Neural progenitor cell (in vitro differentiated cells): Measurements from ENCODE around the gene ADH4. TPM values are rescaled to one million over a fixed set of nuclear protein-coding genes. Genes with fewer than 3 reads are reported as not detected.

Experiments used
- DNase-seq: peaks from one replicate; pipeline ENCODE4 v3.0.0-alpha.2; 2016; ENCODE audit warnings: low spot score
- H2AFZ ChIP-seq: fragments of 200-600 bp; sonication (generic); replicated peaks from 2 replicates; pipeline ENCODE4 v1.6.1; 2016; ENCODE audit warnings: antibody characterized with exemption
- H3F3A ChIP-seq: fragments of 200-600 bp; sonication (generic); 2 replicates; pipeline ENCODE4 v1.6.1; 2016; ENCODE audit warnings: antibody characterized with exemption, low read depth
- H3K27ac ChIP-seq: fragments of 200-600 bp; sonication (generic); 2 replicates; pipeline ENCODE4 v1.5.1; 2016; ENCODE audit warnings: mild to moderate bottlenecking
- H3K27me3 ChIP-seq: fragments of 200-600 bp; sonication (generic); 2 replicates; pipeline ENCODE4 v1.6.1; 2016; ENCODE audit warnings: mild to moderate bottlenecking, moderate library complexity
- H3K36me3 ChIP-seq: fragments of 200-600 bp; sonication (generic); 2 replicates; pipeline ENCODE4 v1.5.1; 2016
- H3K4me1 ChIP-seq: fragments of 200-600 bp; sonication (generic); 2 replicates; pipeline ENCODE4 v1.6.1; 2016; ENCODE audit warnings: mixed run types
- H3K4me2 ChIP-seq: fragments of 200-600 bp; sonication (generic); 2 replicates; pipeline ENCODE4 v1.6.1; 2016
- H3K4me3 ChIP-seq: fragments of 200-600 bp; sonication (generic); 2 replicates; pipeline ENCODE4 v1.5.1; 2016
- H3K79me2 ChIP-seq: fragments of 200-600 bp; sonication (generic); 2 replicates; pipeline ENCODE4 v1.6.1; 2016; ENCODE audit warnings: low read depth
- H3K9ac ChIP-seq: fragments of 200-600 bp; sonication (generic); 2 replicates; pipeline ENCODE4 v1.6.1; 2016
- H3K9me3 ChIP-seq: fragments of 200-600 bp; sonication (generic); 2 replicates; pipeline ENCODE4 v1.5.1; 2016; ENCODE audit warnings: low read depth
- H4K20me1 ChIP-seq: fragments of 200-600 bp; sonication (generic); 2 replicates; pipeline ENCODE4 v1.6.1; 2016; ENCODE audit warnings: low read depth
- H3K27ac Mint-ChIP-seq: 3 replicates; pipeline ENCODE4 v1.8.0; 2021; ENCODE audit warnings: mixed read lengths
- H3K27me3 Mint-ChIP-seq: 2 replicates; pipeline ENCODE4 v1.8.0; 2022; ENCODE audit warnings: low read depth, mild to moderate bottlenecking, inconsistent platforms, moderate library complexity, mixed read lengths; ENCODE audit not compliant: insufficient read depth
- H3K36me3 Mint-ChIP-seq: 3 replicates; pipeline ENCODE4 v1.8.0; 2021; ENCODE audit warnings: mixed read lengths
- H3K4me1 Mint-ChIP-seq: 3 replicates; pipeline ENCODE4 v1.8.0; 2021; ENCODE audit warnings: mixed read lengths
- H3K4me3 Mint-ChIP-seq: 3 replicates; pipeline ENCODE4 v1.8.0; 2021; ENCODE audit warnings: mild to moderate bottlenecking, moderate library complexity, mixed read lengths
- H3K9me3 Mint-ChIP-seq: 3 replicates; pipeline ENCODE4 v1.8.0; 2020; ENCODE audit warnings: mixed read lengths
- CTCF ChIP-seq: fragments of 200-600 bp; sonication (generic); IDR thresholded peaks from 2 replicates; pipeline ENCODE4 v1.5.1; 2017; ENCODE audit warnings: antibody characterized with exemption, mild to moderate bottlenecking
- EZH2 ChIP-seq: fragments of 200-600 bp; sonication (generic); IDR thresholded peaks from 2 replicates; pipeline ENCODE4 v1.6.1; 2017; ENCODE audit warnings: antibody characterized with exemption, mild to moderate bottlenecking, moderate library complexity
- EZH2phosphoT487 ChIP-seq: fragments of 200-600 bp; sonication (generic); IDR thresholded peaks from 2 replicates; pipeline ENCODE4 v1.6.1; 2017; ENCODE audit warnings: antibody characterized with exemption
- total RNA-seq: library from RNA; depleted of rRNA; stranded (reverse); fragments of >200 nt; gene quantifications from 2 replicates; pipeline ENCODE4 v1.2.3, GENCODE V29; 2015; ENCODE audit warnings: low replicate concordance

The ADH4 gene
- total RNA-seq, 1 donor from 2014 or later: not detected

- TF ChIP-seq EZH2phosphoT487 (no peak), EZH2 (no peak)
- H4K20me1 ChIP-seq: peaks cover 44% of the 10 kb centered on the region
- H3K36me3 Mint-ChIP-seq: peaks cover 43% of the 10 kb centered on the region
These were observed 64.3 kb downstream of the ADH4 start for GRCh38 chr4:99079625-99080295.

GRCh38 chr4:99078931-99079624, 65.0 kb downstream of the ADH4 start:
- no peak overlapping the region for H2AFZ ChIP-seq
- Mint-ChIP-seq H3K4me1 (no peaks in the 10 kb centered on the region), H3K36me3 (peaks cover 43% of the 10 kb centered on the region), H3K27me3 (no peaks in the 10 kb centered on the region), H3K9me3 (no peaks in the 10 kb centered on the region), H3K27ac (no peak overlapping the region), H3K4me3 (no peak overlapping the region)
- H3K9me3 ChIP-seq: no peaks in the 10 kb centered on the region
- no peaks in the 10 kb centered on the region for H3K27me3 ChIP-seq
- H3K4me3 ChIP-seq: no peak overlapping the region
- H3K27ac ChIP-seq: no peak overlapping the region
- no peak overlapping the region for H3K4me2 ChIP-seq
- no peak overlapping the region for H3K9ac ChIP-seq
- peaks cover 44% of the 10 kb centered on the region for H4K20me1 ChIP-seq
- H3F3A ChIP-seq: peaks cover 1% of the 10 kb centered on the region
- no peaks in the 10 kb centered on the region for H3K4me1 ChIP-seq
- peaks cover 45% of the 10 kb centered on the region for H3K36me3 ChIP-seq
- peaks cover 47% of the 10 kb centered on the region for H3K79me2 ChIP-seq
- TF ChIP-seq CTCF: no peak
- no peak for TF ChIP-seq EZH2
- TF ChIP-seq EZH2phosphoT487: no peak
- no peak for DNase-seq

More at GRCh38 chr4:99079625-99080295, 64.3 kb downstream of the ADH4 start:
- Mint-ChIP-seq H3K9me3 (no peaks in the 10 kb centered on the region), H3K4me1 (no peaks in the 10 kb centered on the region), H3K27me3 (no peaks in the 10 kb centered on the region), H3K27ac (no peak overlapping the region), H3K4me3 (no peak overlapping the region)
- H3K27me3 ChIP-seq: no peaks in the 10 kb centered on the region
- peaks cover 53% of the 10 kb centered on the region for H3K79me2 ChIP-seq
- H3K27ac ChIP-seq: no peak overlapping the region
- no peaks in the 10 kb centered on the region for H3K9me3 ChIP-seq
- H2AFZ ChIP-seq: no peak overlapping the region
- H3K4me2 ChIP-seq: no peak overlapping the region
- H3K4me3 ChIP-seq: no peak overlapping the region
- no peak for DNase-seq
- no peaks in the 10 kb centered on the region for H3F3A ChIP-seq
- H3K9ac ChIP-seq: no peak overlapping the region
- peaks cover 51% of the 10 kb centered on the region for H3K36me3 ChIP-seq
- H3K4me1 ChIP-seq: no peaks in the 10 kb centered on the region

GRCh38 chr4:99078336-99078735, 65.8 kb downstream of the ADH4 start:
- Histone ChIP-seq H3K36me3 (peaks cover 50% of the 10 kb centered on the region), H4K20me1 (peaks cover 44% of the 10 kb centered on the region), H3K27ac (no peak overlapping the region), H3K4me1 (no peaks in the 10 kb centered on the region), H3K79me2 (peaks cover 41% of the 10 kb centered on the region), H2AFZ (no peak overlapping the region), H3K9me3 (no peaks in the 10 kb centered on the region), H3K9ac (no peak overlapping the region), H3K4me2 (no peak overlapping the region), H3K4me3 (no peak overlapping the region), H3K27me3 (no peaks in the 10 kb centered on the region), H3F3A (peaks cover 6% of the 10 kb centered on the region)
- no peak for TF ChIP-seq EZH2
- no peak for DNase-seq
- no peaks in the 10 kb centered on the region for H3K4me1 Mint-ChIP-seq
- H3K9me3 Mint-ChIP-seq: no peaks in the 10 kb centered on the region
- peaks cover 46% of the 10 kb centered on the region for H3K36me3 Mint-ChIP-seq
- no peak overlapping the region for H3K27ac Mint-ChIP-seq
- H3K27me3 Mint-ChIP-seq: no peaks in the 10 kb centered on the region
- H3K4me3 Mint-ChIP-seq: no peak overlapping the region

- Mint-ChIP-seq H3K27me3 (no peaks in the 10 kb centered on the region), H3K4me1 (no peaks in the 10 kb centered on the region), H3K4me3 (no peak overlapping the region), H3K36me3 (peaks cover 52% of the 10 kb centered on the region), H3K27ac (no peak overlapping the region), H3K9me3 (no peaks in the 10 kb centered on the region)
- H3K27me3 ChIP-seq: no peaks in the 10 kb centered on the region
- H3K79me2 ChIP-seq: peaks cover 35% of the 10 kb centered on the region
- DNase-seq: no peak
- H2AFZ ChIP-seq: no peak overlapping the region
- peaks cover 34% of the 10 kb centered on the region for H4K20me1 ChIP-seq
- H3K36me3 ChIP-seq: peaks cover 58% of the 10 kb centered on the region
- no peak overlapping the region for H3K9ac ChIP-seq
- H3K27ac ChIP-seq: no peak overlapping the region
- H3K9me3 ChIP-seq: no peaks in the 10 kb centered on the region
- H3K4me1 ChIP-seq: no peaks in the 10 kb centered on the region
- H3F3A ChIP-seq: peaks cover 6% of the 10 kb centered on the region
- TF ChIP-seq EZH2phosphoT487 (no peak), EZH2 (no peak), CTCF (no peak)
- H3K4me3 ChIP-seq: no peak overlapping the region
- no peak overlapping the region for H3K4me2 ChIP-seq
These were observed 66.9 kb downstream of the ADH4 start for GRCh38 chr4:99077177-99077576.
